Osteocyte (in vitro differentiated cells): Measurements from ENCODE around the gene AAGAB. TPM values are rescaled to one million over a fixed set of nuclear protein-coding genes. Genes with fewer than 3 reads are reported as not detected.

Source experiments
- DNase-seq: peaks from one replicate; pipeline ENCODE4 v3.0.0; 2021; ENCODE audit warnings: mixed read lengths; ENCODE audit not compliant: unreplicated experiment; ENCODE audit errors: extremely low spot score
- H3K27ac Mint-ChIP-seq: one replicate; pipeline ENCODE4 v1.8.0; 2021; ENCODE audit warnings: mild to moderate bottlenecking, mixed read lengths; ENCODE audit not compliant: unreplicated experiment
- H3K27me3 Mint-ChIP-seq: one replicate; pipeline ENCODE4 v1.8.0; 2021; ENCODE audit warnings: mixed read lengths; ENCODE audit not compliant: unreplicated experiment
- H3K36me3 Mint-ChIP-seq: one replicate; pipeline ENCODE4 v1.8.0; 2021; ENCODE audit warnings: mixed read lengths; ENCODE audit not compliant: unreplicated experiment
- H3K4me1 Mint-ChIP-seq: one replicate; pipeline ENCODE4 v1.8.0; 2021; ENCODE audit warnings: mixed read lengths; ENCODE audit not compliant: unreplicated experiment
- H3K4me3 Mint-ChIP-seq: one replicate; pipeline ENCODE4 v1.8.0; 2021; ENCODE audit warnings: mild to moderate bottlenecking, moderate library complexity, mixed read lengths; ENCODE audit not compliant: unreplicated experiment
- H3K9me3 Mint-ChIP-seq: one replicate; pipeline ENCODE4 v1.8.0; 2021; ENCODE audit warnings: mixed read lengths; ENCODE audit not compliant: unreplicated experiment
- total RNA-seq: library from RNA; stranded (reverse); gene quantifications from 2 replicates; pipeline ENCODE4 v1.2.1, GENCODE V29; 2021
- TF ChIP-seq, protein P1 (sequence below): fragments of 200-600 bp; sonication (generic); IDR thresholded peaks from 2 replicates; pipeline ENCODE4 v1.5.0; 2021; ENCODE audit warnings: antibody characterized with exemption, mild to moderate bottlenecking, moderate library complexity

The AAGAB gene
- total RNA-seq, 1 donor from 2014 or later, result 32.8 TPM

DNA sequence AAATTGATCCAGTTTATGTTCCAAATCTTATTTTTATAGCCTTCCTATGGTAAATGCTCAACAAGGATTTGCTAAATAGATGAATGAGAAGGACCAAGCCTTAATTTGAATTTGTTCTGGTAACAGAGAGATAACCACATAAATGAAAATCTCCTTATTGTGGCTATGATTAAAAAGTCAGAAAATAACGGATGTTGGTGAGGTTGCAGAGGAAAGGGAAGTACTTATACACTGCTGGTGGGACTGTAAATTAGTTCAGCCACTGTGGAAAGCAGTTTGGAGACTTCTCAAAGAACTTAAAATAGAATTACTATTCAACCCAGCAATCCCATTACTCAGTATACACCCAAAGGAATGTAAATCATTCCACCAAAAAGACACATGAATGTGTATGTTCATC, 26.2 kb downstream of the AAGAB start:
- TF ChIP-seq, protein P1, sequence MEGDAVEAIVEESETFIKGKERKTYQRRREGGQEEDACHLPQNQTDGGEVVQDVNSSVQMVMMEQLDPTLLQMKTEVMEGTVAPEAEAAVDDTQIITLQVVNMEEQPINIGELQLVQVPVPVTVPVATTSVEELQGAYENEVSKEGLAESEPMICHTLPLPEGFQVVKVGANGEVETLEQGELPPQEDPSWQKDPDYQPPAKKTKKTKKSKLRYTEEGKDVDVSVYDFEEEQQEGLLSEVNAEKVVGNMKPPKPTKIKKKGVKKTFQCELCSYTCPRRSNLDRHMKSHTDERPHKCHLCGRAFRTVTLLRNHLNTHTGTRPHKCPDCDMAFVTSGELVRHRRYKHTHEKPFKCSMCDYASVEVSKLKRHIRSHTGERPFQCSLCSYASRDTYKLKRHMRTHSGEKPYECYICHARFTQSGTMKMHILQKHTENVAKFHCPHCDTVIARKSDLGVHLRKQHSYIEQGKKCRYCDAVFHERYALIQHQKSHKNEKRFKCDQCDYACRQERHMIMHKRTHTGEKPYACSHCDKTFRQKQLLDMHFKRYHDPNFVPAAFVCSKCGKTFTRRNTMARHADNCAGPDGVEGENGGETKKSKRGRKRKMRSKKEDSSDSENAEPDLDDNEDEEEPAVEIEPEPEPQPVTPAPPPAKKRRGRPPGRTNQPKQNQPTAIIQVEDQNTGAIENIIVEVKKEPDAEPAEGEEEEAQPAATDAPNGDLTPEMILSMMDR, result no peak
- no peaks in the 10 kb centered on the region for H3K9me3 Mint-ChIP-seq
- H3K27me3 Mint-ChIP-seq, result no peaks in the 10 kb centered on the region
- H3K27ac Mint-ChIP-seq, result no peak overlapping the region
- no peaks in the 10 kb centered on the region for H3K4me1 Mint-ChIP-seq
- H3K36me3 Mint-ChIP-seq, result peaks cover 48% of the 10 kb centered on the region
- no peak for DNase-seq
- no peak overlapping the region for H3K4me3 Mint-ChIP-seq

DNA sequence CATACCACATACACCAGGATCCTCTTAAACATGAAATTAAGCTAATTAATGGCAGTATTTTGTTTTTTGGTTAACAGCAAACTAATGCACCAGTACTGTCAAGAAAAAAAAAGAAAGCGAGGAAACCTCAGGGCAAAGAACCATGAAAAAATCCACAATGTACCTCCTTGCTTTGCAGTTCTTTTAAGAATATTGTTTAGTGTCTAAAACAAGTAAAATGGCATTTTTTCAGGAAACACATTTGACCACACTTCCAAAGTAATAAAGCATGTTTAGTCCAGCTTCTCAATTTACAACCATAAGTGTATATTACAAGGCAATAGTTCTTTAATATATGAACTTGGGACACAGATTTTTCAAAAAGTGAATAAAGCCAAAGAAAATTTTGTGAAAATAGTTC, 26.6 kb downstream of the AAGAB start:
- H3K36me3 Mint-ChIP-seq, result peaks cover 43% of the 10 kb centered on the region
- DNase-seq, result no peak
- no peaks in the 10 kb centered on the region for H3K9me3 Mint-ChIP-seq
- TF ChIP-seq, protein P1, result no peak
- H3K4me3 Mint-ChIP-seq, result no peak overlapping the region
- H3K27me3 Mint-ChIP-seq, result no peaks in the 10 kb centered on the region
- H3K4me1 Mint-ChIP-seq, result no peaks in the 10 kb centered on the region
- H3K27ac Mint-ChIP-seq, result no peak overlapping the region

DNA sequence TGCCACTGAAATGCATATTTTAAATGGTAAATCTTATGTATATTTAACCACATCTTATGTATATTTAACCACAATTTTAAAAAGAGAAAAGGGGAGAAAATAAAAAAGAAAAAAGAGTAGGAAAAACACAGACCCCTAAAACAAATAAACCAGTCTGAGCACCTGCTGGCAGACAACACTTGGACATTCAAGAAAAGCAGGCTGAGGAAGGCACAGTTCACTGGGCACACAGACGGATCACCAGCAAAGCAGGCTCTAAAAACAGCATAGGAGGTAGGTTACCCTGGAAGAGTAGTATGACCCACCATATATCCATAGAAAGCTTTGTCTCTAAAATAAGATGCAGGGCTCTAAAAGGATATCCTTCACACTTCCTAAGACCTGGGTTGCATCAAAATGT, 27.0 kb downstream of the AAGAB start:
- Mint-ChIP-seq H3K36me3 (peaks cover 40% of the 10 kb centered on the region), H3K27ac (no peak overlapping the region), H3K4me1 (no peaks in the 10 kb centered on the region), H3K4me3 (no peak overlapping the region), H3K9me3 (no peaks in the 10 kb centered on the region), H3K27me3 (no peaks in the 10 kb centered on the region)
- no peak for DNase-seq
- TF ChIP-seq, protein P1, result no peak

DNA sequence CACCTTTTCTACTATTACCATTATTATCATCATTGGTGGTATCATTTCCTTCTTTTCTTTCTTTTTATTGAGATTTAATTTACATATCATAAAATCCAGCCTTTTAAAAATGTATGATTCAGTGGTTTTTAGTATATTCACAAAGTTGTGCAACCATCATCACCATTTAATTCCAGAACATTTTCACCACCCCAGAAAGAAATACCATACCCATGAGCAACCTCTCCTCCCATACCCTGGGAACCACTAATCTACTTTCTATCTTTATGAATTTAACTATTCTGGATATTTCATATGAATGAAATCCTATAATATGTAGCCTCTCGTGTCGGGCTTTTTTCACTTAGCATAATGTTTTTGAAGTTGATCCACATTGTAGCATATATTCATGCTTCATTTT, 29.1 kb downstream of the AAGAB start:
- no peak for DNase-seq
- TF ChIP-seq, protein P1, result no peak
- no peak overlapping the region for H3K27ac Mint-ChIP-seq
- peaks cover 26% of the 10 kb centered on the region for H3K36me3 Mint-ChIP-seq
- no peak overlapping the region for H3K4me3 Mint-ChIP-seq
- no peaks in the 10 kb centered on the region for H3K27me3 Mint-ChIP-seq
- H3K9me3 Mint-ChIP-seq, result no peaks in the 10 kb centered on the region
- no peaks in the 10 kb centered on the region for H3K4me1 Mint-ChIP-seq

DNA sequence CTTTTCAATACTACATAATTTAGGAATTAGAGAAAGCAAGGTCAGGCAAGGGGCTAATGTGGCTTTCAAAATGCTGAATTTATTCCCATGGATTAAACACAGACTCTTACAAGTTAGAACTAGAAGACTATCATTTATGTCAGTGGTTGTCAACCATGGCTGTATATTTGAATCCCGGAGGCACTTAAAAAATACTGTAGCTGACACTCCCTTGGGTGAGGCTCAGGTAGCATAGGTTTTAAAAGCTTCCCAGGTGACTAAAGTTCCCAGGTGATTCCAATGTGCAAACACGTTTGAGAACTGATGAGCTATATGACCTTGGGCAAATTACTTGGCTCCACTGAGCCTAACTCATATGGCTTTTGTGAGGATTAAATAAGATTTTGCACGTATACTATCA, 29.6 kb downstream of the AAGAB start:
- no peaks in the 10 kb centered on the region for H3K9me3 Mint-ChIP-seq
- H3K36me3 Mint-ChIP-seq, result peaks cover 23% of the 10 kb centered on the region
- H3K27ac Mint-ChIP-seq, result no peak overlapping the region
- no peak overlapping the region for H3K4me3 Mint-ChIP-seq
- no peak for DNase-seq
- TF ChIP-seq, protein P1, result no peak
- H3K4me1 Mint-ChIP-seq, result no peaks in the 10 kb centered on the region
- no peaks in the 10 kb centered on the region for H3K27me3 Mint-ChIP-seq
